ENCODE results near the gene SLCO2A1.

GRCh38 chr3:134075846-134076245 lies 46.1 kb upstream of the SLCO2A1 start:
- TF ChIP-seq, protein P1, sequence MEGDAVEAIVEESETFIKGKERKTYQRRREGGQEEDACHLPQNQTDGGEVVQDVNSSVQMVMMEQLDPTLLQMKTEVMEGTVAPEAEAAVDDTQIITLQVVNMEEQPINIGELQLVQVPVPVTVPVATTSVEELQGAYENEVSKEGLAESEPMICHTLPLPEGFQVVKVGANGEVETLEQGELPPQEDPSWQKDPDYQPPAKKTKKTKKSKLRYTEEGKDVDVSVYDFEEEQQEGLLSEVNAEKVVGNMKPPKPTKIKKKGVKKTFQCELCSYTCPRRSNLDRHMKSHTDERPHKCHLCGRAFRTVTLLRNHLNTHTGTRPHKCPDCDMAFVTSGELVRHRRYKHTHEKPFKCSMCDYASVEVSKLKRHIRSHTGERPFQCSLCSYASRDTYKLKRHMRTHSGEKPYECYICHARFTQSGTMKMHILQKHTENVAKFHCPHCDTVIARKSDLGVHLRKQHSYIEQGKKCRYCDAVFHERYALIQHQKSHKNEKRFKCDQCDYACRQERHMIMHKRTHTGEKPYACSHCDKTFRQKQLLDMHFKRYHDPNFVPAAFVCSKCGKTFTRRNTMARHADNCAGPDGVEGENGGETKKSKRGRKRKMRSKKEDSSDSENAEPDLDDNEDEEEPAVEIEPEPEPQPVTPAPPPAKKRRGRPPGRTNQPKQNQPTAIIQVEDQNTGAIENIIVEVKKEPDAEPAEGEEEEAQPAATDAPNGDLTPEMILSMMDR (IDR thresholded peaks at IDR 0.05) = no peak
- no peak for TF ChIP-seq POLR2A (IDR thresholded peaks at IDR 0.05)

All from Peyer's patch (tissue), 4 donors.